ENCODE results near the gene AGPAT4.

DNA sequence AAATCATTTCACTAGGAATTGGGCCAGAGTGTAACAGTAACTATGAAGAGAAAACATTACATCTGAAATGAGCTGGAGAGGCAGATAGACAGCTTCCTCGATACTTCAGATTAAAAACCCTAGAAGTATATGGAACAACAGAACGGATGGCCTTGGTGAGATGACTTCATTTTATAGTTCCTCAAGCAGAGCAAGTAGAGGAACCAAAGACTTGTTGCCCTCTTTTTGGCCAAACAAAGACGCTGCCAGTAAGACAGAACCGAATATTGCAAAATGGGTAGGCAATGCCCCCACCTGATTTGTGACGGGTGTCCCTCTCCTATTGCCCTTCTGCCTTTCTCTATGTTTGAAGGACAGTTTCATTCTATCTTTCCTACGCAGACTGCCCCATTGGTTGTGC is 53.5 kb downstream of the AGPAT4 start:
- no peak for TF ChIP-seq FOS (IDR thresholded peaks at IDR 0.05; ENCODE audit: low read depth, low read length)
- no peak for TF ChIP-seq CTCF (conservative IDR thresholded peaks at IDR 0.05; ENCODE audit: low read depth, low read length)
- TF ChIP-seq POLR2A (IDR thresholded peaks at IDR 0.05; ENCODE audit: low read depth, low read length), result no peak
- no peak for TF ChIP-seq NFE2L2 (IDR thresholded peaks at IDR 0.05; ENCODE audit: low read depth, low read length)
- TF ChIP-seq MXI1 (IDR thresholded peaks at IDR 0.05; ENCODE audit: borderline replicate concordance, low read depth, low read length), result no peak
- no peak for TF ChIP-seq CEBPB (IDR thresholded peaks at IDR 0.05; ENCODE audit: low read depth, low read length)
- TF ChIP-seq SMC3 (IDR thresholded peaks at IDR 0.05; ENCODE audit: low read depth, low read length), result no peak
- no peak for TF ChIP-seq MAZ (IDR thresholded peaks at IDR 0.05; ENCODE audit: borderline replicate concordance, low read depth, low read length)
- no peak for TF ChIP-seq RFX5 (IDR thresholded peaks at IDR 0.05; ENCODE audit: low read depth, low read length)
- no peak for TF ChIP-seq RAD21 (IDR thresholded peaks at IDR 0.05; ENCODE audit: low read length)
